Activated T-cell treated with anti-CD3 and anti-CD28 coated beads for 1 hour (primary cell): ENCODE data around the gene ABHD6.
"Not testable (repeated sequence)": the region's sequence is repeated elsewhere in the genome, so short reads cannot be mapped to it uniquely, and the experiment has no call there.

Experiments used
- DNase-seq: peaks from one replicate; pipeline ENCODE4 v3.0.0-alpha.2; 2020; ENCODE audit warnings: low read depth

ABHD6 gene

DNA sequence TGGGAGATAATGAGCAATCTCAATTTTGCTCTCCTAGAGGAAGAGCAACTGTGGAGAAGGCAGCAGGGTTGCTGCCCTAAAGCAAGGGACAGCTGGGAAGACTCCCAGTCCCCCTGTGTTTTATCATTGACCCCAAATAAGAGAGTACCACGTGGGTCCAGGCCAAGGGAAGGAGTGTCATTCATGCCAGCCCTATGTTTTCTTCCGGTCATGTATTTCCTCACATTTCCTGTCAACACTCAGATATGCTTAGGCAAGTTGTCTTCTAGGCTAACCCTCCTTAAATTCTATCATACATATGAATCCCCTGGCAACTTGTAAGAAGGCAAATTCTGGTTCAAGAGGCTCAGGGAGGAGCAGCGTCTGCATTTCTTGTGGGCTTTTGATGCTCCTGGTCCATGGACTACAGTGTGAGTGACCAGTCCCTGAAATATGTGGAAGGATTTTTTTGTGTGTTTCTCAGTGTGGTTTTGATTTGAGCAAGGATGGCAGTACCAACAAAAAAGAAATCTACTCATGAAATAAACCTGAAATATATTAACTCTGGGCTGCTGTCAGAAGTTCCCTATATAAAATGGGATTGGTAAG lies 36.5 kb downstream of the ABHD6 start:
- DNase-seq = no peak

DNA sequence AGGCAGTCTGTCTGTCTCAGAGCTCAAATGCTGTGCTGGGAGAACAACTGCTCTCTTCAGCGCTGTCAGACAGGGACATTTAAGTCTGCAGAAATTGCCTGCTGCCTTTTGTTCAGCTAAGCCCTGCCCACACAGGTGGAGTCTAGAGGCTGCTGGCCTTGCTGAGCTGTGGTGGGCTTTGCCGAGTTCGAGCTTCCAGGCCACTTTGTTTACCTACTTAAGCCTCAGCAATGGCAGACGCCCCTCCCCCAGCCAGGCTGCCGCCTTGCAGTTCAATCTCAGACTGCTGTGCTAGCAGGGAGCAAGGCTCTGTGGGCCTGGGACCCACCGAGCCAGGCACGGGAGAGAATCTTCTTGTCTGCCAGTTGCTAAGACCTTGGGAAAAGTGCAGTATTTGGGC lies 43.5 kb downstream of the ABHD6 start:
- DNase-seq = no peak

- DNase-seq = no peak
These were observed 47.7 kb downstream of the ABHD6 start for GRCh38 chr3:58285334-58285733.

DNA sequence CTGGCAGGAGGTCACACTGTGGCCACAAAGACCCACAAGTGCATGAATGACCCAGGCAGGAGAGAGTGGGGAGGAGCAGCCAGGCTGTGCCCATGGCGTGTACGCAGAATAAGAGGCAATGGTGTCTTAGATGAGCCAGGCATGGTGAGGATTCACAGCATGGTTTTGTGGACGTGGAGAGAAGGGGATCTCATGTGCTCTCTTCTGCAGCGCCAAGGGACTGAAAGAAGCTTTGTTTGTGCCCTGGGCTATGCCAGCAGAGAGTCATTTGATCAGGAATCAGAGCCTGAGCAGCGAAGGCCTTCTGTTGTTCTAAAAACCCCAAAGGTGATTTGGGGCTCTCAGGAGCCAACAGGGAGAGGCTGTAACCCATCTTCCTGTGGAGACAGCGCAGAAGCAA lies 49.8 kb downstream of the ABHD6 start:
- no peak for DNase-seq

DNA sequence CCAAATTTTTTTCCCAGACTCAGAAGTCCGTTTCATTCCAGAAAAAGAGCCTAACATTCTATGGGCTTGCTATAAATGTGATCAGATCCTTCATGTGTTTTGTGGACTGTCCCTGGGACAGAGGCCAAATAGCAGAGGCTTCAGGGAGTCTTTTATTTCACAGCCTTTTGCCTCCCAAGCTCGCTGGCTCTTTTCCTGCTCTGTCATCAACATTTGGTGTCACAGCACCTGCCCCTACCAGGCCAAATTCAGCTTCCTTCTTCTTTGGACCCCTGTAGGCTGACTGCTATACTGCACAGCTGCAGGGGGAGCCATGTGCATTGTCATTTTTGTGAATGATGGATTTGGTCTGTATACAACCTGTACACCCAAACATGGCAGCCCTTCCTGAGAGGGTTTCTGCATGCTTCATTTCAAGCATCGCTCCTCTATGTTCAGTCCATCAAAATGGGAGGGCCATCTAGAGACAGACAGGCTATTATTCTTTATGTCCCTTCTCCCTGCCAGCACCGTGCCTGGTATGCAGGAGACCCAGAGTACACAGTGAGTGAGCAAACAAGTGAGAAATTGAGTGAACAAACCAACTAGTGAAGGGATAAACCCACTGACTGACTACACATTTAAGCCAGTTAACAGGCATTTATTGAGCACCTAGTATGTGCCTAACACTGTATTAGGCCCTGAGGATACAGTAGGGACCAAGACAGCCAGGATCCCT lies 50.6 kb downstream of the ABHD6 start:
- no peak for DNase-seq

- not testable (repeated sequence) for DNase-seq
These were observed 51.5 kb downstream of the ABHD6 start for GRCh38 chr3:58288964-58289613.

GRCh38 chr3:58290446-58290845 lies 52.9 kb downstream of the ABHD6 start:
- not testable (repeated sequence) for DNase-seq

DNA sequence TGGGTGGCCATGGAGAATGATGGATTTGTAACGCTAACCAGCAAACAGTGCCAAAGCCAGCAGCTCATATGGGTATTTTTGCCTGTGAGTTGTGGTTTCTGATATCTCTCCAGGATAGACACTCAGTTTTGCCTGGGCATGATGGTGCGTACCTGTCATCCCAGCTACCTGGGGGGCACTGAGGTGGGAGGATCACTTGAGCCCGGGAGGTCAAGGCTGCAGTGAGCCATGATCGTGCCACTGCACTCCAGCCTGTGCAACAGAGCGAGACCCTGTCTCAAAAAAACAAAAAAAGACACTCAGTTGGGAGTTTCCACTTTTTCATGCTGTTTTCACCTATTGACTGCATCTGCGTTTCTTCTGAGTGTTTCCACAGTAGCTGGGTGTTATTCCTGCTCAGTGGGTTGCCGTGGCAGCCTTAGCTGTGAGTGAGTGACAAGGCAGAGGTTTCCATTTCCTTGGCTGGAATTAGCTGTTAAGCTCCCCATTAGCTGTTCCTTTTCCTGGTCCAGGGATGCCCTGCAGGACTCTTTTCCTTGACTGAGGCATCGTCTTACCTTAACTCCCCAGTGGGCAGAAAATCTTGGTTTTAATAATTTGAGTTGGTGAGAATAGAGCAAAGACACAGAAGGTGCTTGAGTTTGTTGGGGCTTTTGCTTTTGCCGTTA lies 54.2 kb downstream of the ABHD6 start:
- no peak for DNase-seq

DNA sequence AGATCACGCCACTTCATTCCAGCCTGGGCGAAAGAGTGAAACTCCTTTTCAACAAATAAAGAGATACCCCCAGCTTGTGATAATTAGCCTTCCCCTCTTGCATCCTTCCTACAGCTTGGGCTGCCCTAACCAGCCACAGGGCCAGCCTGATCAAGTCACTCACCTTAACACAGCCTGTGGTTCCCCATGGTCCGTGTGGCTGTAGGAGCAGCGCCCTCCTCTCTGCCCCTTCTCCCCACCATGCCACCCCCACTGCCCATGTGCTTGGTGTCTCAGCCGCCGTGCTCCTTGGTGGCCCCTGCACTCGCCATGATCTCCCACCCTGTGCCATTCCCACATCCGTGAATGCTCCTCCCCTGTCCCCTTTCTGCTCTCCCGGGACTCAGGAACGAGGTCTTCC lies 55.3 kb downstream of the ABHD6 start:
- no peak for DNase-seq

DNA sequence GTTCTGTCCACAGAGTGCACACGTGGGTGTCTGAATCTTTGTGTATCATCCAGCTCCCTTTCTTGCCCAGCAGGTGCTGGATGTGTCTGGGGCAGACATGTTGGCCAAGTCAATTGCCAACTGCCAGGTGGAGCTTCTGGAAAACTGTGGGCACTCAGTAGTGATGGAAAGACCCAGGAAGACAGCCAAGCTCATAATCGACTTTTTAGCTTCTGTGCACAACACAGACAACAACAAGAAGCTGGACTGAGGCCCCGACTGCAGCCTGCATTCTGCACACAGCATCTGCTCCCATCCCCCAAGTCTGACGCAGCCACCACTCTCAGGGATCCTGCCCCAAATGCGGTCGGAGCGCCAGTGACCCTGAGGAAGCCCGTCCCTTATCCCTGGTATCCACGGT lies 55.9 kb downstream of the ABHD6 start:
- no peak for DNase-seq

GRCh38 chr3:58296269-58296668 lies 58.7 kb downstream of the ABHD6 start:
- DNase-seq = no peak

DNA sequence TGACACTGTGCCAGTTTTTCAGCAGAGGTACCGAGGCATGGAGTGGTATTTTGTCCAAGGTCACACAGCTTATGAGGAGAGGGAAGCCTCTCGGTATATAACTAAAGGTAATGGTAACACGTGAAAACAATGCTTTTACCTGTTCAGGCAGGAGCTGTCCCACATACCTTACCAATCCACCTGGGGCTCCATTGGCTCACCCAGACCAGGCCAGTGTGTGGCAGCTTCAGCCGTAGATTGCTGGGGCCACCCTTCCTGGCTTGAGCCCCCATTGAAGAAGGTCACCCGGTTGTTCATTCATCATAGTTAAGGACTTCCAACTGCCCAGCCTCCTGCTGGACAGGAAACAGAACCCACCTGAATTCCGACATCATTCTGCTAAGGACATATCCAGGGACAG lies 59.3 kb downstream of the ABHD6 start:
- DNase-seq = no peak

GRCh38 chr3:58298190-58298589 lies 60.6 kb downstream of the ABHD6 start:
- no peak for DNase-seq

GRCh38 chr3:58299075-58299474 lies 61.5 kb downstream of the ABHD6 start:
- no peak for DNase-seq

GRCh38 chr3:58299839-58300516 lies 62.4 kb downstream of the ABHD6 start:
- DNase-seq = no peak

DNA sequence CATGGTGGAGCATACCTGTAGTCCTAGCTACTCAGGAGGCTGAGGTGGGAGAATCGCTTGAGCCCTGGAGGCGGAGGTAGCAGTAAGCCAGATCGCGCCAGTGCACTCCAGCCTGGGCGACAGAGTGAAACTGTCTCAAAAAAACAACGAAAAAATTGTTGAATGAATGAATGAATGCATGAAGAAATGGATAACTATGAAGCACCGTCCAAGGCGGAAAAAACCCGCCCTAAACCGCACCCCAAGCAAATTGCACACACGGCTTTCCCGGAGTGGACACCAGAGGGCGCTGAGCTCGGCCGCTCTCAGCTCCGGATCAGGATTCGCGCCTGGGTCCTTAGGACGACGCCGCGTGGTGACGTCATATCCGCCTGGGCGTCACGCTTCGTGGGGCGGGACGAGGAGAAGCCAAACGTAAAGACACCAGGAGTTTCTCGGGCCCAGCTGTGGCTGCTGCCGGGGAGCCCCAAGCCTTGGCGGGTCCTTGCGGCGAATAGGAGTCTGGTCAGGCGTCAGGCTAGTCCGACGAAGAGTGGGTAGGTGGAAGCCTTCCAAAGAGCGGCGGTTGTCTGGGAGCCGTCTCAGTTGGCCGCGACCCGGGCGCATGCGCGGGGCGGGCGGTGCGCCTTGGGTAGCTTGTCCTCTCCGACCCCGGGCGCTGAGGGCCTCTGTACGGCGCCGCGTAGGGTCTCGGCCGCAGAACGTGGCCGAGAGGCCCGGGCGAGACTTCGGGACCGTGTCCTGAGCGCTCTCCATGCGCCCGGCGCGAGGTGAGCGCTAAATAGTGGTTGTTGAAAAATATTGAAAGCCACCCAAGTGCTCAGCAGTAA lies 68.5 kb downstream of the ABHD6 start, which contains the start of the genes HTD2 and RPP14:
TSS of gene HTD2 (plus strand) at position 639 of the 830 bp plus-strand sequence. CDS start 11,094 bp downstream, outside the sequence.
TSS of gene RPP14 (plus strand) at position 364 of the 830 bp plus-strand sequence. CDS start 4,085 bp downstream, outside the sequence.
- DNase-seq = peak; percentile 98

DNA sequence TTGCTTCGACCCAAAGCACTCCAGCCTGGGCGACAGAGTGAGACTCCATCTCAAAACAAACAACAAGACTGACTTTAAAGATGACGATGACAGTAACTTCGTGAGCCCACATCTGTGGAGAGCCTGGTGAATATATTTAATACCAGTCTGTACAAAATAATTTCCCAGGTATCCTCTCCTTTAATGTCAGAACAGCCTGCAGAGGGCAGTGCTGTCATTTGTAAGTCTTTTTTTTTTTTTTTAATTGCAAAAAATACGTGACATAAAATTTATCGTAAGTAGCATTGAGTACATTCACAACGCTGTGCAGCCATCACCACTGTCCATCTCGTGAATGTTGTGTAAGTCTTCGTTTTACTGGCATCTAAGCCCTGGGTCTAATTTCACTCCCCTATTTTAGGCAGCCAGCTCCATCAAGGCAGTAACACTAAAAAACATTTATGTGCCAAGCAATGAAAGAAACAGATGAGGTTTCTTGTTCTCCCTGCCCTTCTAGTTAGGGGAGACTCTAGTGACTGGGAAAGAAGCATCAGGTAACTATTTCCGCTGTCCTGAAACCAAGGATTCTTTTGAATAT lies 70.1 kb downstream of the ABHD6 start:
- DNase-seq = no peak

DNA sequence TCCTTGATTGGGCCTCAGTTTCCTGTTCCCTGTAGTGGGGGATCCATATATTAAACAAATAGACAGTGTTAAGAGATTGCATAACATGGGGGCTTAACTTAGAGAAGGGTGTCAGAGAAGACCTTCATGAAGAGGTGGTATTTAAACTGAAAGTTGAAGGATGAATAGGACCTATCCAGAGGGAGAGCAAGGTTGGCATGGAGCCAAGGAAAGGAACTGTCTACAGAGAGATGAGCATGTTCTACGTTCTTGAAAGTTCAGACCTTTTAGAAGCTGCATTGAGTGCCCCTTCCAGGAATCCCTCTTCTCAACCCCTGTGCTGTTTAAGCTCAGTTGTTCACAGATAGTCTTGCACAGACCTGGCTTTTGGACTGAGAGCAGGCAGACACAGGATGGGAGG lies 71.1 kb downstream of the ABHD6 start:
- no peak for DNase-seq

GRCh38 chr3:58317811-58318210 lies 80.2 kb downstream of the ABHD6 start:
- no peak for DNase-seq

DNA sequence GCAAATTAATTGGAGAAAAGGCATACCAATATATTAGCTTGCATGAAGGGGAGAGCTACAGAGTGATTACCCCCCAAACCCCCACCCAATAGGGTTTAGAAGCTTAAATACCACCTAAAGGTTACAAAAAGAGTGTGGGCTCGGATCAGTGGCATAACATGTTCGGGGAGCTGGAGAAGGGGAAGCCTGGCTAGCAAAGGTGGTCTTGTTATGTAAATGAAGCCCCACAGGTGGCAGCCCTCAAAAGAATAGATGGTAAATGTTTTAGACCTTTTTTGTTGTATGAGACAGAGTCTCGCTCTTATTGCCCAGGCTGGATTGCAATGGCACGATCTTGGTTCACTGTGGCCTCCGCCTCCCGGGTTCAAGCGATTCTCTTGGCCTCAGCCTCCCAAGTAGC lies 84.2 kb downstream of the ABHD6 start:
- DNase-seq = no peak

GRCh38 chr3:58322793-58323192 lies 85.2 kb downstream of the ABHD6 start:
- no peak for DNase-seq
